Measurements from ENCODE around the gene BBS9. TPM values are rescaled to one million over a fixed set of nuclear protein-coding genes. Genes with fewer than 3 reads are reported as not detected.
"Not testable (repeated sequence)": the region's sequence is repeated elsewhere in the genome, so short reads cannot be mapped to it uniquely, and the experiment has no call there.

The BBS9 gene
- total RNA-seq, 1 experiment from 2014 or later = 16.1 TPM

DNA sequence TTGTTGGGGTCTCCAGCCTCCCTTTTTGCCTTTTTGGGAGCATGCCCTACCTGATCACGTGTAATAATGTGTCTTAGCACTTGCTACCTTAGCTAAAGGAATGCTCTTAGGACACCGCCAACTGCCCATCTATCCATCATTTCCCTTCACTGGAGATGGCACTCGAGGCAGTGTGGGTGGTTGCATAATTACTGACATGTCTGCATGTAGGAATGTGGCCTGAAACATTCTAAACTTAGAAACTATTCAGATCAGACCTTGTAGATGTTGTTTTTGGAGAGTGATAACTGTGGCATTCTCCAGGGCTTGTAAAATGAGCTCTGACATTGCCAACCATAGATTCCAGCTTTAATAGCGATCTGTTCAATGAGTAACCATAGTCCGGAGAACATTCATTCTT, 365.8 kb downstream of the BBS9 start:
- peak; percentile 50 for DNase-seq (ENCODE audit: low read depth)

DNA sequence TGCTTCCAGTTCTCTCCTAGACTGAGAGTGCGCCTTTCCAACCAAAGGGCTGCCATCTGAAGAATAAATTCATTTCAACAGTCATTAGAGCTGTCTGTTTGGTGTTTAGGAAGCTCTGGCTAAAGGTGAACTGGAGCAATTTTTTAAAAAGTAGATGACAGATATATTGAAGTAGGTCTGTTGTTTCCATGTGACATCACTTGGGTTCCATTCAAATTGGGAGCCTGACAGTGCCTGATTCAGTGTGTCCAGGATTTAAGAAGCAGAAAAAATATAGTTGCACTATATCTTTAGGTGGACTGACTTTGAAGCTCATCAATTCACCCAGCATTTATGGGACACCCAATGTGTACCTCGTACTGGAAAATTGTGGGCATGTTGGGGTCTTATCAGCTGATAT, 367.7 kb downstream of the BBS9 start:
- DNase-seq (ENCODE audit: low read depth) = no peak

DNA sequence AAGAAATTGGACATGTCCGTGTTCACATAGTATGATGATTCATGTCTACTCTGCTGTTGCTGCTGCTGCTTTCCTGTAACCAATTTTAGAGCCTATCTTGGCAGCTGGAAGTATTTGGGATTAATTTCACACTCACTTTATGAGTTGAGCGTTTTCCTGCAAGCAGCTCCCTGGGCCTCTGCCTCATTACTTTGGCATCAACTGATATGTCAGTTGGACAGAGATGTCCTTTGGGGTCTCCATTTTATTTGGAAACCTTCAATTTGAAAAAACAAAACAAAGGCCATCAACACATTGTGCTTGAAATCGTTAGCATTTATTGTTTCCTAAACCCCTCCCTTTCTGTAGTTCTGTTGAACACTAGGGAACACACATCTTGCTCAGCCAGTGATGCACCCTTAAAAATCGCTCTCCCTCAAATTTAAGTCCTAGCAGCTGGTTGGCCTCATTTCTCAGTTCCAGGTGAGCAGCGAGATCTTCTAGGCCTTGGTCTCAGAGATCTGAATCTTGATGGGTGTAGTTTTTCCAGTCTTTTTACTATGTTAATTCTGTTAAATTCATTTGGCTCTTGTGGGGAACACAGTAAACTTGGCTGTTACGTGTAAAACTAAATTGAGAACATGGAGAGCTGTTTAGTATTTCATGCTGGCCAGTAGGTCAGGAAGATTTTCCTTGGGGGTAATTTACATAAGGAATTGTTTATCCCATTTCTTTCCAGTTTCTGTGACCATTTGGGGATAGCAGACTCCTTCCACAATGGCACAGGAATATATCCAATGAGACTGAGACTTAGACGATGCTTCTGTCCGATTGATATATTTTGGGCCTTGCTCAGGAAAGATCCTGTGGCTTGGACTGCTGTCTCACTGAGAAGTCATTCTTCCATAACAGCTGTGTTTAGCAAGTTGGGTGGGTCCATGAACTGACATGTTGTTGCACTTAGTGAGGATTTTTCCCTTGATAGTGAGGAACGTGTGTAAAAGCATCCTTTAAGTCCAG, 371.6 kb downstream of the BBS9 start:
- DNase-seq (ENCODE audit: low read depth) = no peak

DNA sequence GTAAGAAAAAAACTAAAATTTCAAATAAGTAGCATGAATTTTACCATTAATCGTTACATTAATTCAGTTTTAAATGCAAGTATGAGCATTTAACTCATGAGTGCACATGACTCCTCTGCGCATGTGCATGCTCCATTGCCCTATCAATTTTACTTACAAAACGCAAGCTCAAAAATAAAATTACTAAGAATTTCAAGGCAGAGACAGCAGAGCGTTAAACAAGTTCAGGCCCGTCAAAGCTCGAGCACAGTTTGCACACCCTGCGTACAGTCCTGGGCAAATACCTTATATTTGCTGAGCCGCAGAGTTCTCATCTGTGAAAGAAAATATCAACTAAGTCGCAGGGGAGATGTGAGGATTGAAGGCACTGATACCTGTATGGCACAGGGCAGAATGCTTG, 373.6 kb downstream of the BBS9 start:
- DNase-seq (ENCODE audit: low read depth) = no peak

DNA sequence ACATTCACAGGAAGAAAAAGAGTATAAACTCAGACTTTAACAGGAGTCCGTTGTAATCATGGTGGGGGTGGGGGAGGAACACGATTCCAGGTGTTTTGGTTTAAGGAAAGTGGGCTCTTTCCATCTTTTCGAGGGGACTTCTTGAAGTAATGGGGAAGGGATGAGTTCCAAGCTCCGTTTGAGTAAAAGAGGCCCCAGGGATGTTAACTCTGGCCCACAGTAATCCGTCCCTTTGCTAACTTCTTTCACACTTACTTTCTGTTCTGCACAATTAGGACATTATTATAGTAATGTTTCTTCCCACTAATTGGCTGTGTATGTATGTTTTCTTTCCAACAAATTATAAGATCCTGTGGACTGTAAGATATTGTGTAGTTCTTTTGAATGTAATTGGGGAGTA, 374.4 kb downstream of the BBS9 start:
- no peak for DNase-seq (ENCODE audit: low read depth)

DNA sequence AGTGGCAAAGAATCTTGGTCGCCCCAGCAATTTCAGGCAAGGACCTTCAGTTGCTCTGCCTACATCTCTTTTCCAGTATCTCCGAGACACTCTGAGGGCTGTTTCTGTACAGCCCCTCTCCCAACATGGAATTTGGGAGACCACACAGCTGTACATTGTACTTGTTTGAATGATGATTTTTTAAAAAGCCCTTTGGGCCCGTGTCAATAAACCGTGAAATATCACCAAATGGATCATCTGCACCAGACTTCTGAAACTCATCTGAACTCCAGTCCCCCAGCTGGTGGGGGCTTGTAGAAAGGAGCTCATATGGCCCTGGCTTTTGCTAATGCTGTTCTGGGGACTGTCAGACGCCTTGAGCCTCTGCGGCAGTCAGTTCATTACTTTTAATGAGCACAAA, 374.9 kb downstream of the BBS9 start:
- DNase-seq (ENCODE audit: low read depth) = no peak

DNA sequence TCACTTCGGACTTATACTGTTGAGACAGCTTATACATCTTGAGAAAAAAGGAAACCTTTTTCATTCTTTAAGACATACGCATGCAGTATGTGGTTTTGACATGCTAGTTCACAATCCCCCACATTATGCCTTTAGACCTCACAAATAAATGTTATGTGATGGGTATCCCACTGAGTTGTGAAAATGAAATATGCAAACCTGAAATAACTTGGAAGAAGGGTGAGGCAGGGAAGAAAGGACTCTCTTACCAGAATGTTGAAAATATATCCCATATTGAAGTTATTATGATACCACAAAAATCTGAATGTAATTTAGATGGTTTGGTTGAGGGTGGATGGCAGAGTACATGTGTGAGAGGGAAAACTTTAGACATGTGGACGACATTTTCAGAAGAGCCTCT, 379.8 kb downstream of the BBS9 start:
- DNase-seq (ENCODE audit: low read depth) = no peak

DNA sequence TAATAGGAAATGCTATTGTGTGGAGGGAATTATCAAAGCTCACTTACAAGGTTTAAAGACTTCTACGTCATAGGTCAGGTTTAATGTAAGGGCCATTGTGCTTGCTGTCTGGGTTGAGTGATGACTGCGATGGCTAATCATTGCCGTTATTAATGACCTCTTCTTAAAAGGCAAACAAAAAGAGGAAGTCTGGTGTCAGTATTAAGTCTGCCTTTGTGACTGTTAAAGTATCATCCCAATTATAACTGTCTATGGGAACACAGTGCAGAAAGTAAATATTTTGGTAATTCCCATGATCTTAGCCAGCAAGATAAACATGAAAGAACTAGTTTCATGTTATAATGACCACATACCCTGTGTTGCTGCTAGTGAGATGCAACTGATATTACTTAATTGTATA, 382.4 kb downstream of the BBS9 start:
- DNase-seq (ENCODE audit: low read depth) = no peak

DNA sequence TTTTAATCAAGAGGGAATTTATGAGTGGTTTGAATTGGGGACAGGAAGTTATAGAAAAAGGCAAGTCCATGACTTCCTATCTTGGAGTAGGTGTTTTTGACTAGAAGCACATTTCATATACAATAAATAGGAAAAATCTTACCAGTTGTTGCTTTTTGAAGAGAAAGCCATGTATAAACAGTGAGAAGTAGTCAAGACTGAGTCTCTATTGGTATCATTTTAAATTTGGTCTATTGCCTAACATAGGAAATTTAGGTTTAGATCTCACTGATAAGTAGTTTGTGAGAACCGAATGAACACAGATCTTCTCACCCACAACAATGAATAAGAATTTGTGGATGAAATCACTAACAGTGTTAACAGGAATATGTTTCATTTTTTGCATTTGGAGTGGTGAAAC, 387.2 kb downstream of the BBS9 start:
- no peak for DNase-seq (ENCODE audit: low read depth)

DNA sequence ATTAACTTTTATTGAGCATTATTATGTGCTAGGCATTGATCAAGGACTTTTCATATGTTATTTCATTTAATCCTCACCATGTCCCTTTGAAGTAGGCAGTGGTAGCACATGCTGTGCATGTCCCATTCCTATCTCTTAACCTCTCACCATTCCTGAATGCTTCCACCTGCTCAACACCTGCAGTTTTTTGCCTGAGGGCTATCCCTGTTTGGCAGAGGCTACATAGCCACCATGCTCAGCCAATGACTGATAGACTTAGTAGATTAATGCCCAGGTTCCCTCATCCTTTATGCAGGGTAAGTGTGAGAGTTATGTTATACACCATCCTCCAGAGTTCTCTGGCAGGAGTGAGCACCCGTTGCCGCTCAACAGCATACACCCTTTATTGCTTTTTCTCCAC, 387.8 kb downstream of the BBS9 start:
- no peak for DNase-seq (ENCODE audit: low read depth)

DNA sequence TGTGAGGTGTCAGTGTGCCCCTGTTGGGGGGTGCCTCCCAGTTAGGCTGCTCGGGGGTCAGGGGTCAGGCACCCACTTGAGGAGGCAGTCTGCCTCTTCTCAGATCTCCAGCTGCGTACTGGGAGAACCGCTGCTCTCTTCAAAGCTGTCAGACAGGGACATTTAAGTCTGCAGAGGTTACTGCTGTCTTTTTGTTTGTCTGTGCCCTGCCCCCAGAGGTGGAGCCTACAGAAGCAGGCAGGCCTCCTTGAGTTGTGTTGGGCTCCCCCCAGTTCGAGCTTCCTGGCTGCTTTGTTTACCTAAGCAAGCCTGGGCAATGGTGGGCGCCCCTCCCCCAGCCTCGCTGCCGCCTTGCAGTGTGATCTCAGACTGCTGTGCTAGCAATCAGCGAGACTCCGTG, 397.6 kb downstream of the BBS9 start:
- DNase-seq (ENCODE audit: low read depth) = not testable (repeated sequence)

DNA sequence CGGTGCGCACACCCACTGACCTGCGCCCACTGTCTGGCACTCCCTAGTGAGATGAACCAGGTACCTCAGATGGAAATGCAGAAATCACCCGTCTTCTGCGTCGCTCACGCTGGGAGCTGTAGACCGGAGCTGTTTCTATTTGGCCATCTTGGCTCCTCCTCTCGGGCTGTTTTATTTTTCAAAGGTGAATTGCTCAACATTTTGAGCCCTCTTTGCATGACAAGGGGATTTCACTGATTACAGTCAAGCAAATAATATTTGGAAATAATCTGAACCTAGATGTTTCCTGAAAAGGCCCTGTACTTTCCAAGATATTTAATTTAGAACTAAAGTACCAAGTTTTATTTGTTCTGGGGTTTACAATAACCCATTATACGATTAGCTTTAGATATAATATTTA, 398.2 kb downstream of the BBS9 start:
- DNase-seq (ENCODE audit: low read depth) = not testable (repeated sequence)

DNA sequence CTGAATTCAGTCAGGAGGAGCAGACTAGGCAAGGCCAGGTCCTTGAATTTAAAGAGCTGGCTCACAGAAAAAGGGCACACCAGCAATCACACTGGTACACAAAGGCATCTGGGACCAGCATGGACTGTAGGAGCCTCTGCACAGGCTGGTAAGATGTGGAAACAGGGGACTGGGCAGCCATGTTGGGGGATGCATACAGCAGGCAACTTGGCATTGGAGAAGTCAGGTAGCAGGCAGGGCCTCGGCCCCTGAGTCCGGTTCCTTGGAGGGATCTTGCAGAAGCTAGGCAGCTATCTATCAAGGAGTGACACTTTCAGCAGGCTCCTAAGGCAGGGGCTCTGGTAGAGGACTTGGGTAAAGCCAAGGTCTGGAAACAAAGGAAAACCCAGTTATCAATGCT, 399.7 kb downstream of the BBS9 start:
- no peak for DNase-seq (ENCODE audit: low read depth)

DNA sequence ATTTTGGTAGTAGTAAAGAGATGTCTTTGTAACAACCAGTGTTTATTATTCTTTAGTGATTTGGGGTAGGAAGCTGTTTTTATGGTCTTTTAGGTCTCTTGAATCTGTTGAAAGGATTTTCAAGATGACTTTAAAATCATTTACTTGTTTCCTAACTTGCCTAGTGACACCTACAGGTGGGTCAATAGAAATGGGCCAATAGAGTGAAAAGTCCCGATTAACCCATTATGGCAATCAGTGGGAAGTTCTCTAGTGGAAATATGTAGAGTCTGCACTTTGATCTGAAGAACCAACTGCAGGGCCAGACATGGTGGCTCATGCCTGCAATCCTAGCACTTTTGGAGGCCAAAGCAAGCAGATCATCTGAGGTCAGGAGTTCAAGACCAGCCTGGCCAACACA, 401.3 kb downstream of the BBS9 start:
- no peak for DNase-seq (ENCODE audit: low read depth)

DNA sequence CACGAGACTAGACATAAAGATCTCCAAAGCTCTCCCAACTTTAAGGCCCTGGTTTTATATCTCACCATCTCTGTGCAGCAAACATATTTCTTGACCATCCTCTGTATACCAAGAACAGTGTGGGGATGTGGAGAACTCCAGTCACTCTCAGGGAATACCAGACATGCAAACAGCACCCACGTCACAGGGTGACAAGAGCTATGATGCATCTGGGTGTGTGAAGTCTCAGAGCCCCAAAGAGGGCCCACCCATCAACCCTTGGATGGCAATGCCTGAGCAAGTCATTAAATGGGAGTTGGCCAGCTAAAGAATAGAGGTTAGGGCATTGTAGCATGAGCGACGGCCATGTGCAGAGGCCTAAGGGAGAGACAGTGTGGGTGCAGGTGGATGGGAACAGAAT, 402.5 kb downstream of the BBS9 start:
- no peak for DNase-seq (ENCODE audit: low read depth)

DNA sequence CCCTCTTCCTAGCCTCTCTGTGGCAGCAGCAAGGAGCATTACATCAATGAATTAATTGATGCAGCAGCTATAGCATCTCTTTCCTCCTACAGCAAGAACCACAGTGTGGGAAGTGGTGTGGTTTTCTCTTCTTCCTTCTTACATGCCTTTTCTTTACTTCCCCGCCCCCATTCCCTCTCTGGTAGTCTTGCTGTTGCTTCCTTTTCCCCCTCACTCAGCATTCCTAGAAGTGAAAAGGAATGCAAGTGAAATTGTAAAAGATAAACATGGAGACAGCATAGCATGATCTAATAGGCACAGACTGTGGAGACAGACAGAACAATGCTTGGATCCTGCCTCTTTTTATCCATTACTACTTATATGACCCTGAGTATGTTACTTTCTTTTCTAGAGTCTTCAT, 405.5 kb downstream of the BBS9 start:
- no peak for DNase-seq (ENCODE audit: low read depth)

DNA sequence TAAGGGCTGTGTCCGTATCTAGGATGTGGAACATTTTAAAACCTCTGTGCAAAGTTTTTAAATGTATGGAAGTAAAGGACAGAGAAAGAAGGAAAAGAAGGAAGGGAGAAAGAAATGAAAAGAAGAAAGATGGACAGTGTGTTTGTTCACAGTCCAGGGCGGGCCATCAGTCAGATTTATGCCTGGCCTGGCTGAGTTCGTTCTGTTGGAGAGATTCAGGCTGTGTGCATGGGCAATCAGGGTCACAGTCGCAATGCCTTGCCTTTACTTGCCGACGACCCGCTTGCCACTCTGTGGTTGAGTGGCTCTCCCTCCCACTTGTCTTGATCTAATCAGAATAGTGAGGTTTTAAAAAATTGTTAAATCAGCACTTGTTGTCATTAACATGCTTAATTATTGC, 406.6 kb downstream of the BBS9 start:
- no peak for DNase-seq (ENCODE audit: low read depth)

DNA sequence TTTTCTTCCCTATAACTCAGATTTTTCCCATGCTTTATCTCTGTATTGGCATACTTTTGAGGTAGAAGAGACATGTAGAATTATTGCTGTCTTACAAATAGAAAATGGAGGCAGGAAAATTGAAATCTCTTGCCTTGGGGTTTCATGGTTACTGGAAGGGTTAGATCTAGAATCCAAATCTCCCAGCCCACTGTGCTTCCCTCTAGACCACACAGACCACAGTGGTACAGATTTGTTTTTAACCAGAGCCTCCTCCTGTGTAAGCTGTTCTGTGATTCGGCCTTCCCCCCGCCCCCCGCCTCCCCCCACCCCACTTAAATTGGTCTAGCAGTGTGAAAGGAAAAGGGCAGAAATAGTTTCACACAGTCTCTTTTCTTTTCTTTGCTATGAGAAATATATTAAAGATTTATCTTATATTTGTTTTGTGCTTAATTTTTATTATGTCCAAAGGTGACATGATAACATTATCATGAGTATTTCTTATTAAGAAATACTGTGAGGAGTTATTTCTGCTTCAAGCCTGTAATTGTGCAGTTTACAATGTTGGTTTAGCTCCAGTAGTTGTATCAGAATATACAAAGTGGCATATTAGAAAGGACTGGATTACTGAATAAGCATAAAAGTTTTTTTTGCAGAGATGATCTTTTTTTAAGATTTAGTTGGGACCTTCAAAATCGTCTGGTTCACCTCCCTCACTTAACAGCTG, 407.2 kb downstream of the BBS9 start:
- DNase-seq (ENCODE audit: low read depth) = no peak

DNA sequence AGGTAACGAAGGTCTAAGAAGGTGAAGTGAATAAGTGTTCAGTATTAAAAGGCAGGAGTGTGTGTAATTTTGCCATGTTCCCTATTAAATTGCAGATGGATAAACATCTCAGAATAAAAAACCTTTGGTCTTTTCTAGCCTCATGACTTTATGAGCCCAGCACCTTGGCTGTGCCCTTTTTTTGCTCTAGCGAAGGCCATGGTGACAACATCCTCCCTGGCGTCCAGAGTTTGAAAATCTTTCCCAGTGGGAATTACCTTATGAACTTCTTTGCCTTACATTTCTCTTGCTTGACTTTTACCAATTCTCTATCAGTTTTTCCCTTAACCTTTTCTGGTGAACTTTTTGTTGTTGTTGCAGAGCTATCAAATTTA, 407.7 kb downstream of the BBS9 start:
- DNase-seq (ENCODE audit: low read depth) = no peak

DNA sequence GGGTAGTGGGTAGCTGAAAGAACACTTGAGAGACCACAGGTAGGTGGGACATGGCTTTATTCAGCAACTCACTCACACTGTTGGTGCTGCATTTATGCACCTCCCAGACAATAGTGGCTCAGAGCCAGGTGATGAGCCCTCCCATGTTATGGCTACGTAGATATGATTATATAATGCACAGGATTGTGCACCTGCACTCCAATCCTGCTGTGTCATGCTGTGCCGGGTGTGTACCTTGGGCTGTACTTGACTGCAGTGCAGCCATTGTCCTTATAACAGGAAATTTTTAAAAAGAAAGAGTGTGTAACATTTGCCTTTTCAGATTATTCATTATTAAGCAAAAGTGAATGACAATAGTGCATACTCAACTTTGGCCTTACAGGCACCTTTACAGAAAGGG, 409.8 kb downstream of the BBS9 start:
- DNase-seq (ENCODE audit: low read depth) = no peak

DNA sequence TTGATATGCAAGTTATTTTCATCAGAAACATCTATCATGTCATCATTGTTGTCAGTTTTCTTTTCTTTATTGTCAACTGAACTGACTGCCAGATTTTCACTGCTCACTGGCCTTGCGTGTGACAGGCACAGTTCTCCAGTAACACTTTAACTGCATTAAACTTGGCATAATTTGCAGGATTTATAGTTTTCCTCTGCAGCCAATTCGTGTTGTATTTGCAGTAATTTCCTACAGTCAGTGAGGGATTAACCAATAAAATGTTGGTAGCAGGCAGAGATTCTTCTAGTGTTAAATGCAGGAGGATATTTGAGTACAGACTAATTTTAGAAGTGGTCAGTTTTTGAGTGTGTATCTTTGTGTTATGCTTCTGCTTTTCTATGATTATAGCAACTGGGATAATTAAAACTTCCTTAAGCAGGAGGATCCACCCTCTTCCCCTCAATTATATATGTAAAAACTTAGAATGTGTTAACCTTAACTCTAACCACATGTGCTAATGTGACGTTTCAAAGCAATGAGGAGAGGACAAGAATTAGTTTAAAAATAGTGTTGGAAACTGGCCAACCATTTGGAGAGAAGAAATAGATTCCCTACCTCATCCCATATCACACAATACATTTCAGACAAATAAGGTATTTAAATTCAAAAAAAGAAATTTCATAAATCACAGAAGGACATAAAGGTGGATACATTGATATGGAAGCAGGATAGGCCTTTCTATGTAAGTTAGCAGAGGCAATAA, 410.5 kb downstream of the BBS9 start:
- no peak for DNase-seq (ENCODE audit: low read depth)

DNA sequence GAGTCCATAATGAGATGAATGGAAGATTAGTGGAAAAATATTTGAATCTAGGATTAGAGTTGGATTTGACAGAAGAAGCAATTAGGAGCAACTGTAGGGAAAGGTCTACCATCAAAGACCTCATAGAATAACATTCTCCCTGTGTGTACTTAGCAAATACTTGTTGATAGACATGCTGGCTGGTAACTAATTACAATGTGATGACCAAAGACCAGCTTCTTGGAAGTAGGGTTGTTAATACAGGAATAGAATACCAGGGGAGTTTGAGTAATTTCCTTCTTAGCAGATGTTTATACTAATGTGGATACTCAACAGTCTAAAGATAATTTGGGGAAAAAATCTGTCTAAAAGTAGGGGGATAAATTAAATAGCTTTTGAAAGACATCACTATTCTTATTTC, 418.5 kb downstream of the BBS9 start:
- DNase-seq (ENCODE audit: low read depth) = no peak

DNA sequence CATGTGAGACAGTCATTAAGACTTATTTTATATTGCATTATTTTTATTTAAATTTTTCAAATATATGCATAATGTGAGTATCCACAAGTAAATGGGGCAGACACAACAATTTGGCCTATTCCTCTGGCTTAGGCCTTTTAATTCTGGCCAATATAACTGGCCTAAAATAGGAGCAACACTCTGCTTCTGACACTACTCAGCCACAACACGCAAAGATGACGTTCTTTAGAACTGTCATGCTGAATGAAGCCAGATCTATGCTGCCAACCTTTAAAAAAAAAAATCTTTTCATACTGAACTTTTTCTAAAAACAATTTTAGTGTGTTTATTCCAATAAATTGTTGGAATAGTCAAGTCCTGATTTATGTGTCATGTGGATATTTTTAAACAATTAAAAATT, 421.0 kb downstream of the BBS9 start:
- no peak for DNase-seq (ENCODE audit: low read depth)

All from RPMI7951 (cell line).